ENCODE measurements around the gene DLST.

The DLST gene

DNA sequence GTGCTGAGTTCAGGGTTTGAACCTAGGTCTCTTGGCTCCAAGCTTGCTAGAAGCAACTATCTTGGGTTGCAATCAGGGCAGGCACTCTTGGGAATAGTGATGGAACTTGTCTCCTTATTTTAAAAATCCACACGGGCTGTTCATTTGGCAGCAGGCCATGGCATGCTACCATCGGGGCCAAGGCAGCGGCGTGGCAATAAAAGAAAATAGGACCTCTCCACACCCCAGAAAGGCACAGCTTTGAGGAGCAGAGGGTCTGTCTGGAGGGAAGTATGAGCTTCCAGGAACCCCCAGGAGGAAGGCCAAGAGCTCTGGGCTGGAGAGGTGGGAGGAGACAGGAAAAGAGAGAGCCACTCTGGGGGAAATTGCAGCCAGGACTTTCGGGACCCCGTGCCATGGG is 26.0 kb downstream of the DLST start:
- Histone ChIP-seq H3K27ac (no peak overlapping the region), H3K36me3 (peaks cover 41% of the 10 kb centered on the region), H3K4me3 (ENCODE audit: low read depth in 1 of 2, low read length in 1 of 2) (no peak overlapping the region), H3K27me3 (no peaks in the 10 kb centered on the region), H3K4me1 (ENCODE audit: control insufficient read depth in 1 of 2, insufficient read depth in 1 of 2, low read depth in 1 of 2, low read length in 1 of 2) (no peaks in the 10 kb centered on the region), H3K9me3 (no peaks in the 10 kb centered on the region)
- TF ChIP-seq, protein P1, sequence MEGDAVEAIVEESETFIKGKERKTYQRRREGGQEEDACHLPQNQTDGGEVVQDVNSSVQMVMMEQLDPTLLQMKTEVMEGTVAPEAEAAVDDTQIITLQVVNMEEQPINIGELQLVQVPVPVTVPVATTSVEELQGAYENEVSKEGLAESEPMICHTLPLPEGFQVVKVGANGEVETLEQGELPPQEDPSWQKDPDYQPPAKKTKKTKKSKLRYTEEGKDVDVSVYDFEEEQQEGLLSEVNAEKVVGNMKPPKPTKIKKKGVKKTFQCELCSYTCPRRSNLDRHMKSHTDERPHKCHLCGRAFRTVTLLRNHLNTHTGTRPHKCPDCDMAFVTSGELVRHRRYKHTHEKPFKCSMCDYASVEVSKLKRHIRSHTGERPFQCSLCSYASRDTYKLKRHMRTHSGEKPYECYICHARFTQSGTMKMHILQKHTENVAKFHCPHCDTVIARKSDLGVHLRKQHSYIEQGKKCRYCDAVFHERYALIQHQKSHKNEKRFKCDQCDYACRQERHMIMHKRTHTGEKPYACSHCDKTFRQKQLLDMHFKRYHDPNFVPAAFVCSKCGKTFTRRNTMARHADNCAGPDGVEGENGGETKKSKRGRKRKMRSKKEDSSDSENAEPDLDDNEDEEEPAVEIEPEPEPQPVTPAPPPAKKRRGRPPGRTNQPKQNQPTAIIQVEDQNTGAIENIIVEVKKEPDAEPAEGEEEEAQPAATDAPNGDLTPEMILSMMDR (IDR thresholded peaks at IDR 0.05) = no peak

DNA sequence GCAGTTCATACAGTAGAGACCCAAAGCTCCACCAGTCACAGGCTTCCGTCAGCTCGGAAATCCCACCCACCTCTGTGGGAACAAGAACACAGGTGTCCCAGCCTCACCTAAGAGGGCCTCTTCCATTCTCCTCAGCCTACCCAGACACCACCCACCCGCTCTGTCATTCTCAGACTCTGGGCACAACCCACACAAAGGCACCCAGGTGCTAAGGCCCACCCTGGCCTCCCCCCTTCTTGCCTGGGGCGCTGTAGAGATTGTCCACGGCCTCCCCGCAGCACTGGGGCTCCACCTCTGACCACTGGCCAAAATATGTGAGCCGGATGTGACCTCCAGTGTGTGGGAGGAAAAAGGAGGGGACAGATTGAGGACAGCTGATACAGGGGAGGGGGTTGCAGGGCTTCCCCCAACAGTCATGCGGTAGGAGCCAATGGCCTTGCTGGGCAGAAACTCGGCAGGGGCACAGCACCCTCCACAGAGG is 27.2 kb downstream of the DLST start:
- TF ChIP-seq, protein P1 (IDR thresholded peaks at IDR 0.05) = no peak
- no peaks in the 10 kb centered on the region for H3K9me3 ChIP-seq
- no peak overlapping the region for H3K4me3 ChIP-seq (ENCODE audit: low read depth in 1 of 2, low read length in 1 of 2)
- H3K36me3 ChIP-seq = peaks cover 30% of the 10 kb centered on the region
- no peaks in the 10 kb centered on the region for H3K27me3 ChIP-seq
- no peaks in the 10 kb centered on the region for H3K4me1 ChIP-seq (ENCODE audit: control insufficient read depth in 1 of 2, insufficient read depth in 1 of 2, low read depth in 1 of 2, low read length in 1 of 2)
- no peak overlapping the region for H3K27ac ChIP-seq

DNA sequence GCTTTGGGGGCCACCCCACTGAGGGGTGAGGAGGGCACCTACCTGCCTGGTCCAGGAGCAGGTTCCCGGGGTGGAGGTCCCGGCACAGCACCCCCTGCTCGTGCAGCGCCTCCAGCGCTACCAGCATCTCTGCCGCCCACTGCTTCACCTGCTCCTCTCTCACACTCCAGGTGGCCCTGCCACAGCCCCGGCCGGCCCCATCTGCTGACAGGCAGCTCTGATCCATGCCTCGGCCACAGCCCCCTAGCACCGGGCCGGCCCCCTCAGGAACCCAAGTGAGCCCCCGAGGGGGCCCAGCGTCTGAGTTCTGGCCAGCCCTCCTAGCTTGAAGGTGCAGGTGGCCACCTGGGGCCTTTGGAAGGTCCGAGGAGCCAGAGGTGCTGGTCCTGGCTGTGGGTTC is 27.8 kb downstream of the DLST start:
- H3K27me3 ChIP-seq = no peaks in the 10 kb centered on the region
- H3K27ac ChIP-seq = no peak overlapping the region
- no peaks in the 10 kb centered on the region for H3K9me3 ChIP-seq
- TF ChIP-seq, protein P1 (IDR thresholded peaks at IDR 0.05) = no peak
- H3K36me3 ChIP-seq = peaks cover 24% of the 10 kb centered on the region
- no peaks in the 10 kb centered on the region for H3K4me1 ChIP-seq (ENCODE audit: control insufficient read depth in 1 of 2, insufficient read depth in 1 of 2, low read depth in 1 of 2, low read length in 1 of 2)
- H3K4me3 ChIP-seq (ENCODE audit: low read depth in 1 of 2, low read length in 1 of 2) = no peak overlapping the region

DNA sequence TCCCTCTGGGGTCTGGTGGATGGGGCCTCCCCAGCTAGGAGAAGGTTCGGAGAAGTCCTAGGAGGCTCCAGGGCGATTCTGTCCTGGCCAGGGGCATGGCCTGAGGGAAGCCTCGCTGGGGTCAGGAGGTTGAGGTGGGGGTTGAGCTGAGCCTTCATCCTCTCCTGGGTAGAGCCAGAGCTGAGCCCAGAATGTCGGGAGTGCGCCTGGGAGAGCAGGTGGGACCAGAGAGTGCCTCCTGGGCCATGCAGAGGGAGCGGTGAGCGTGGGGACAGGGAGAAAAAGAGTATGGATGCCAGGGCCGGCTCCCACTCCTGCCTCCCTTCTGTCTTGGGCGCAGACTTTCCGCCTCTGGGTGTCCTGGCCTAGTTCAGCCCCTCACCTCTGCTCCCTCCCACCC is 28.2 kb downstream of the DLST start:
- Histone ChIP-seq H3K9me3 (no peaks in the 10 kb centered on the region), H3K4me3 (ENCODE audit: low read depth in 1 of 2, low read length in 1 of 2) (no peak overlapping the region), H3K36me3 (peaks cover 19% of the 10 kb centered on the region), H3K4me1 (ENCODE audit: control insufficient read depth in 1 of 2, insufficient read depth in 1 of 2, low read depth in 1 of 2, low read length in 1 of 2) (no peaks in the 10 kb centered on the region), H3K27me3 (no peaks in the 10 kb centered on the region), H3K27ac (no peak overlapping the region)
- TF ChIP-seq, protein P1 (IDR thresholded peaks at IDR 0.05) = no peak

DNA sequence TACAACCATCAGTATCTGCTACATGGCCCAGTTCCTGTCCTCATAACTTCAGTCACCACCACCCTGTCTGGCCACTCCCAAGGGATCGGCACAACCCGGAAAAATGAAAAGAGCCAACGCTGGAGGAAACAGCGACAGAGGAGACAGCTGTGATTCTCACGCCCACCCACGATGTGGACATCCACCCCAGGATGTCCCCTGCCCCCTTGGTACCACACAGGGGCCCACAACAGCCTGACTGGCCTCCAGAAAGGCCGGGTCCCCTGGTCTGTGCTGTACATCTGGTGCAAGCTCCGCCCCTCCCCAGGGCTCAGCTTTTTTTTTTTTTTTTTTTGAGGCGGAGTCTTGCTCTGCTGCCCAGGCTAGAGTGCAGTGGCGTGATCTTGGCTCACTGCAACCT is 28.8 kb downstream of the DLST start:
- Histone ChIP-seq H3K4me3 (ENCODE audit: low read depth in 1 of 2, low read length in 1 of 2) (no peak overlapping the region), H3K27me3 (no peaks in the 10 kb centered on the region), H3K9me3 (no peaks in the 10 kb centered on the region), H3K4me1 (ENCODE audit: control insufficient read depth in 1 of 2, insufficient read depth in 1 of 2, low read depth in 1 of 2, low read length in 1 of 2) (no peaks in the 10 kb centered on the region), H3K36me3 (peaks cover 13% of the 10 kb centered on the region), H3K27ac (no peak overlapping the region)
- TF ChIP-seq, protein P1 (IDR thresholded peaks at IDR 0.05) = no peak

DNA sequence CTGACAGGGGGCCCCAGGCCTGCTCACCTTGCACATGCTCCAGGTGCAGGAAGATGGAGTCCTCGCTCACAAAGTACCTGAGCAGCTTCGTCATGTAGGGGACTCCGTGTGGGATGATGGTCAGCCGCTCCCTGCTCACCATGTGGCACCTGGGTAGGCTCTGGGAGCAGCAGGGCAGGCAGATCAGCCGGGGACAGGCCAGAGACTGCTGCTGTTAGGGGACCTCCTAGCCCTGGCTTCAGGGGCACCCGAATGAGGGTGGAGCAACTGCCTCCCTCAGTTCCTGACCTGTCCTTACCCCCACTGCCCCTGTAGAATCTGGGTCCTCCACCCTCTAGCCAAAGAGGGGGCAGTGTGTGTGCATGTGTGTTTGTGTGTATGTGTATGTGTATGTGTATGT is 29.5 kb downstream of the DLST start:
- Histone ChIP-seq H3K4me3 (ENCODE audit: low read depth in 1 of 2, low read length in 1 of 2) (no peak overlapping the region), H3K27ac (no peak overlapping the region), H3K4me1 (ENCODE audit: control insufficient read depth in 1 of 2, insufficient read depth in 1 of 2, low read depth in 1 of 2, low read length in 1 of 2) (no peaks in the 10 kb centered on the region), H3K36me3 (peaks cover 6% of the 10 kb centered on the region), H3K27me3 (no peaks in the 10 kb centered on the region), H3K9me3 (no peaks in the 10 kb centered on the region)
- TF ChIP-seq, protein P1 (IDR thresholded peaks at IDR 0.05) = no peak

All from neutrophil (primary cell).